ENCODE measurements around the gene LIFR. TPM values are rescaled to one million over a fixed set of nuclear protein-coding genes. Genes with fewer than 3 reads are reported as not detected.

LIFR gene
- total and polyA plus RNA-seq, 10 donors, result 6.8 to 191 (median 93.3) TPM

DNA sequence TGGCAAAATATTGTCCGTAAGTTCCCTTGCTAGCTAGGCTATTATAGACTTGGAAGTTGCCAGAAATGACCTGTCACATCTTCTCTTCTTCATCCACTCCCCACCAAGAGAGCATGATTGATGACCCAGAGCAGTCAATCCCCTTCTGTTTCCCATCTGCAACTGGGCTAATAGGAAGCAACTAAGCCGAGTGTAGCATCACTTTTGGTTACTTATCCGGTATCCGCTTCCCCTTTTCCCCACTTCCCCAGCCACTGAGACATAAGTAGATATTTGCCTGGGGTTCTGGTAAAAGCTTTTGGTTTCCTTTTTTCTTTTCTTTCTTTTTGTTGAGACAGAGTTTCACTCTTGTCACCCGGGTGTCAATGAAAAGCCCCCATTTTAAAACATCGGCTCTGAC lies 29.4 kb upstream of the LIFR start:
- no peak overlapping the region for H3K4me3 ChIP-seq
- intact Hi-C loops (cut with DNase I; ENCODE audit: low total_unique reads), result no loop called here
- 49 to 65% (median 53%) methylated on average over 6 of the region's 6 CpGs for WGBS, 5 donors
- H3K36me3 ChIP-seq, result no peaks in the 10 kb centered on the region
- H3K9me3 ChIP-seq, result no peaks in the 10 kb centered on the region
- H3K27ac ChIP-seq, result peak overlapping the region in 3 of 8 donors; percentile 5 to 37 (median 28)
- DNase-seq, result no peak
- TF ChIP-seq POLR2AphosphoS5 (IDR thresholded peaks at IDR 0.05) (no peak), POLR2A (IDR thresholded peaks at IDR 0.05) (no peak)
- TF ChIP-seq, protein P1, sequence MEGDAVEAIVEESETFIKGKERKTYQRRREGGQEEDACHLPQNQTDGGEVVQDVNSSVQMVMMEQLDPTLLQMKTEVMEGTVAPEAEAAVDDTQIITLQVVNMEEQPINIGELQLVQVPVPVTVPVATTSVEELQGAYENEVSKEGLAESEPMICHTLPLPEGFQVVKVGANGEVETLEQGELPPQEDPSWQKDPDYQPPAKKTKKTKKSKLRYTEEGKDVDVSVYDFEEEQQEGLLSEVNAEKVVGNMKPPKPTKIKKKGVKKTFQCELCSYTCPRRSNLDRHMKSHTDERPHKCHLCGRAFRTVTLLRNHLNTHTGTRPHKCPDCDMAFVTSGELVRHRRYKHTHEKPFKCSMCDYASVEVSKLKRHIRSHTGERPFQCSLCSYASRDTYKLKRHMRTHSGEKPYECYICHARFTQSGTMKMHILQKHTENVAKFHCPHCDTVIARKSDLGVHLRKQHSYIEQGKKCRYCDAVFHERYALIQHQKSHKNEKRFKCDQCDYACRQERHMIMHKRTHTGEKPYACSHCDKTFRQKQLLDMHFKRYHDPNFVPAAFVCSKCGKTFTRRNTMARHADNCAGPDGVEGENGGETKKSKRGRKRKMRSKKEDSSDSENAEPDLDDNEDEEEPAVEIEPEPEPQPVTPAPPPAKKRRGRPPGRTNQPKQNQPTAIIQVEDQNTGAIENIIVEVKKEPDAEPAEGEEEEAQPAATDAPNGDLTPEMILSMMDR (IDR thresholded peaks at IDR 0.05 in 8 of 11, conservative IDR thresholded peaks at IDR 0.05 in 3 of 11), result no peak
- peaks cover 0 to 22% (median 0%) of the 10 kb centered on the region in 7 donors for H3K27me3 ChIP-seq (replicated peaks in 1 of 7)
- H3K4me1 ChIP-seq, result peaks cover 0 to 13% (median 9%) of the 10 kb centered on the region in 6 donors

DNA sequence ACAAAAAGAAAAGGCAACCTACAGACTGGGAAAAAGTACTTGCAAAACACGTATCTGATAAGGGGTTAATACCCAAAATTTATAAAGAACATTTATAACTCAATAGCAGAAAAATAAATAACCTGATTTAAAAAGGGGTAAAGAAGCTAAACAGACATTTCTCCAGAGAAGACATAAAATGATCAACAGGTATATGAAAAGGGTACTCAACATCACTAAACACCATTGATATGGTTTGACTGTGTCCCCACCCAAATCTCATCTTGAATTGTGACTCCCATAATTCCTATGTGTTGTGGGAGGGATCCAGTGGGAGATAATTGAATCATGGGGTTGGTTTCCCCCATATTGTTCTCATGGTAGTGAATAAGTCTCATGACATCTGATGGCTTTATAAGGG lies 27.1 kb upstream of the LIFR start:
- H3K36me3 ChIP-seq, result no peaks in the 10 kb centered on the region
- H3K9me3 ChIP-seq, result no peaks in the 10 kb centered on the region
- H3K4me3 ChIP-seq, result no peak overlapping the region
- peaks cover 0 to 13% (median 9%) of the 10 kb centered on the region in 6 donors for H3K4me1 ChIP-seq
- TF ChIP-seq POLR2AphosphoS5 (IDR thresholded peaks at IDR 0.05), result no peak
- TF ChIP-seq, protein P1 (IDR thresholded peaks at IDR 0.05 in 8 of 11, conservative IDR thresholded peaks at IDR 0.05 in 3 of 11), result no peak
- TF ChIP-seq POLR2A (IDR thresholded peaks at IDR 0.05), result no peak
- WGBS, 5 donors, result 79 to 86% (median 83%) methylated on average over 1 of the region's 1 CpG
- peaks cover 0 to 30% (median 0%) of the 10 kb centered on the region in 7 donors for H3K27me3 ChIP-seq (replicated peaks in 1 of 7)
- no peak for DNase-seq
- intact Hi-C loops (cut with DNase I; ENCODE audit: low total_unique reads), result no loop called here
- peak overlapping the region in 1 of 8 donors; percentile 3 for H3K27ac ChIP-seq

DNA sequence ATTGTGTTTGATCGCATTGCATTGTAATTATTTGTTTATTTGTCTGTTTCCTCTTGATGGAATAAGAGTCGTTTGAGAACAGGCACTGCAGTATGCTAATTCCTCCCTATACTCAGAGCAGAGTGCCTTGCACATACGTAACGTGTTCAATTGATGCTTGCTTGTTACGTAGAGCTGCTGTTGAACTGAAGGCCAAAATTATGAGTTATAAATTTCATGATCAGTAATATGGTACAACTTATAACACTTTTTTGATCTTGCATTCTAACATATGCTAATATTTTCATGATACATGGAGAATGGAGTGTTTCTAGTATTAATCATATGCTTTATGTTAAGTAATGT lies 26.5 kb upstream of the LIFR start:
- Histone ChIP-seq H3K4me1 (peaks cover 0 to 13% (median 9%) of the 10 kb centered on the region in 6 donors), H3K4me3 (peak overlapping the region in 1 of 8 donors; percentile 34), H3K27me3 (replicated peaks in 1 of 7) (peaks cover 0 to 30% (median 0%) of the 10 kb centered on the region in 7 donors), H3K27ac (peak overlapping the region in 3 of 8 donors; percentile 3 to 24 (median 9)), H3K36me3 (no peaks in the 10 kb centered on the region), H3K9me3 (no peaks in the 10 kb centered on the region)
- 30 to 37% (median 32%) methylated on average over 5 of the region's 5 CpGs for WGBS, 5 donors
- intact Hi-C loops (cut with DNase I; ENCODE audit: low total_unique reads), result no loop called here
- TF ChIP-seq POLR2AphosphoS5 (IDR thresholded peaks at IDR 0.05) (no peak), POLR2A (IDR thresholded peaks at IDR 0.05) (no peak)
- TF ChIP-seq, protein P1 (IDR thresholded peaks at IDR 0.05 in 8 of 11, conservative IDR thresholded peaks at IDR 0.05 in 3 of 11), result no peak
- DNase-seq, result no peak

DNA sequence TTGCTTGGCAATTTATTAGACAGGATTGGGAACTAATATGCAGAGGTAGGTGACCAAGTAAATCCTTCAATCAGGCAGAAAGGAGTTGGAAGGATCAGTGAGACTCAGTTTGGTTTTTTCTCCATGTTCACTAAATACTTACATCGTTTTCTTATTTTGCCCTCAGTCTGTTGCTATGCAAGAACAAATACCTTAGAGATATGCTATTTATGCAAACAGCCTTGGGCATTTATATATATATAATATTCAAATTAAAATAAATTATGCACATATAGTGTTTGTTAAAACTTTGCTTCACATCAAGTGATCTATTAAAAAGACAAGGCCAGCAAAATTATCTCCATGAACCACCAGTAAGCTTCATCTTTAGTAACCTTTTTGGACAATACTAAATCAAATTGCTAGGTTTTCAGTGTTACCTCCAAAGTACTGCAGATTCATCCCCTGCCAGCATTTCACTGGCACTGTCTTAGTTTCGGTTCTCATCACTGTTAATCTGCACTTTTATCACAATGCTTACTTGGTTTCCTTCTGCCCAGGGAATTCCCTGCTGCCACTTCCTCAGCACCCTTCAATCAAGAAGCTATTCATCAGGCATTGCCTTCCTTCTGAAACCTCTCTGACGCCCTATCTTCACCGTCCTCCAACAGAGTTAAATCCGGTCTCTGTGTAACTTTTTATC lies 26.0 kb upstream of the LIFR start:
- Histone ChIP-seq H3K9me3 (no peaks in the 10 kb centered on the region), H3K36me3 (no peaks in the 10 kb centered on the region), H3K27me3 (replicated peaks in 1 of 7) (peaks cover 0 to 30% (median 0%) of the 10 kb centered on the region in 7 donors), H3K4me1 (peaks cover 0 to 13% (median 9%) of the 10 kb centered on the region in 6 donors), H3K27ac (peak overlapping the region in 3 of 8 donors; percentile 3 to 24 (median 9)), H3K4me3 (peak overlapping the region in 1 of 8 donors; percentile 34)
- DNase-seq, result no peak
- TF ChIP-seq POLR2A (IDR thresholded peaks at IDR 0.05) (no peak), POLR2AphosphoS5 (IDR thresholded peaks at IDR 0.05) (no peak)
- TF ChIP-seq, protein P1 (IDR thresholded peaks at IDR 0.05 in 8 of 11, conservative IDR thresholded peaks at IDR 0.05 in 3 of 11), result no peak
- intact Hi-C loops (cut with DNase I; ENCODE audit: low total_unique reads), result no loop called here
- WGBS, 5 donors, result 17 to 23% (median 20%) methylated on average over 5 of the region's 5 CpGs
